Common myeloid progenitor, CD34-positive (primary cell): ENCODE data around the gene CMPK2.

Source experiments
- CTCF ChIA-PET: fragments of 350-600 bp; sonication (Branson Sonifier 250); formaldehyde crosslinking; loops from one replicate; lab custom pipeline; 2021; ENCODE audit warnings: antibody characterized with exemption; lab: Charles Lee
- POLR2A ChIA-PET: fragments of 350-600 bp; sonication (Branson Sonifier 250); formaldehyde crosslinking; loops from one replicate; lab custom pipeline; 2021; ENCODE audit warnings: antibody characterized with exemption; lab: Charles Lee
- DNase-seq, 3 donors: peaks; one replicate each; pipeline versions ENCODE4 v3.0.0 to v3.0.0-alpha.2; 2013
- H3K27ac ChIP-seq, 2 experiments: 1 replicate in 1 of 2; 2 replicates in 1 of 2; pipeline ENCODE4 v1.7.0; 2013; ENCODE audit warnings: inconsistent platforms in 2 of 2, low read length in 2 of 2, mild to moderate bottlenecking in 2 of 2, low read depth in 1 of 2, moderate library complexity in 1 of 2; ENCODE audit not compliant: severe bottlenecking in 2 of 2, insufficient read depth in 1 of 2, poor library complexity in 1 of 2
- H3K27me3 ChIP-seq, 5 experiments: replicated peaks in 2 of 5; 1 replicate in 3 of 5; 2 replicates in 2 of 5; pipeline versions ENCODE4 v1.6.1 to v1.7.0; 2013; ENCODE audit warnings: low read length in 4 of 5, mild to moderate bottlenecking in 2 of 5, moderate library complexity in 2 of 5, inconsistent platforms in 1 of 5; ENCODE audit not compliant: insufficient read depth in 5 of 5, control insufficient read depth in 4 of 5
- H3K36me3 ChIP-seq, 4 experiments: 1 replicate in 2 of 4; 2 replicates in 2 of 4; pipeline versions ENCODE4 v1.6.1 to v1.7.0; 2013; ENCODE audit warnings: low read length in 3 of 4, control low read depth in 1 of 4, mild to moderate bottlenecking in 1 of 4; ENCODE audit not compliant: control insufficient read depth in 4 of 4, insufficient read depth in 4 of 4
- H3K4me1 ChIP-seq, 4 experiments: 1 replicate in 3 of 4; 2 replicates in 1 of 4; pipeline versions ENCODE4 v1.6.1 to v1.7.1; 2013; ENCODE audit warnings: low read length in 3 of 4, mild to moderate bottlenecking in 3 of 4, control low read depth in 1 of 4, inconsistent platforms in 1 of 4, moderate library complexity in 1 of 4; ENCODE audit not compliant: control insufficient read depth in 4 of 4, insufficient read depth in 4 of 4; ENCODE audit errors: control extremely low read depth in 1 of 4
- H3K4me3 ChIP-seq, 7 experiments: 1 replicate in 4 of 7; 2 replicates in 3 of 7; pipeline versions ENCODE4 v1.5.1 to v1.7.0; 2013; ENCODE audit warnings: mild to moderate bottlenecking in 7 of 7, low read length in 6 of 7, moderate library complexity in 6 of 7, inconsistent platforms in 2 of 7, low read depth in 2 of 7, control low read depth in 1 of 7; ENCODE audit not compliant: insufficient read depth in 4 of 7, control insufficient read depth in 1 of 7; ENCODE audit errors: extremely low read depth in 1 of 7
- H3K9me3 ChIP-seq, 5 experiments: 1 replicate in 4 of 5; 2 replicates in 1 of 5; pipeline versions ENCODE4 v1.6.1 to v1.7.1; 2013; ENCODE audit warnings: low read length in 4 of 5, mild to moderate bottlenecking in 2 of 5, inconsistent platforms in 1 of 5, low read depth in 1 of 5, moderate library complexity in 1 of 5; ENCODE audit not compliant: control insufficient read depth in 4 of 5, insufficient read depth in 2 of 5; ENCODE audit errors: control extremely low read depth in 1 of 5
- WGBS: methylation state at CpG from one replicate; pipeline ENCODE4 v1.1.5; 2013; ENCODE audit not compliant: insufficient coverage; 5-methylcytosine and 5-hydroxymethylcytosine counted together

CMPK2 gene

GRCh38 chr2:6874032-6874431, 8.3 kb upstream of the CMPK2 start:
- Histone ChIP-seq H3K9me3 (peaks cover 0 to 7% (median 0%) of the 10 kb centered on the region in 5 experiments), H3K4me3 (no peak overlapping the region), H3K27ac (no peak overlapping the region), H3K36me3 (peaks cover 0 to 2% (median 0%) of the 10 kb centered on the region in 4 experiments), H3K27me3 (no peaks in the 10 kb centered on the region), H3K4me1 (peaks cover 20 to 50% (median 39%) of the 10 kb centered on the region in 4 experiments)
- DNase-seq = no peak
- ChIA-PET POLR2A (no interaction called here), CTCF (interaction anchor here (4.7 kb wide), 1 partner anchor 13 kb away, joined by 20 read pairs; no protein-coding TSS in a partner anchor)
- WGBS = 100% methylated on average over 1 of the region's 3 CpGs

DNA sequence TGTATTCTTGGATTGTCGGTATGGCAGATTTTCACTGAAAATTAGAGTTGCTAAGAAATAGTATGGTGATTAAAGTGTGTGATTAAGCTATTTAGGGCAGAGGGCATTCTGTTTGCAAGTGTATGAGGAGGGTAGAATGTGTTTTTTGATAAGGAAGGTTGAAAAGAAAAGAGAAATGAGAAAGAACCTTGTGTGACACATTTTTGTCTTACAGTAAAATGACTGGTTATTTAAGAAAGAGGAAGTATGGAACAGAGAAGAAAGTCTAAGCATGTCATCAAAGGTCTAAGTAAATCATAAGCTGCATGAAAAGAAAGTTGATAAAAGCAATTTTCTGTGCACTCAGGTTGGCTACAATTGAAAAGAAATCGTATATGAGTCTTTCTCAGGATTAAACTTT, 6.7 kb upstream of the CMPK2 start:
- peak overlapping the region; percentile 59 to 61 for H3K27ac ChIP-seq
- ChIA-PET CTCF (interaction anchor here (0.9 to 2.3 kb wide), 5 partner anchors 14 to 172 kb away, joined by 4 to 8 read pairs (median 4); no protein-coding TSS in a partner anchor), POLR2A (no interaction called here)
- H3K36me3 ChIP-seq = peaks cover 0 to 2% (median 0%) of the 10 kb centered on the region in 4 experiments
- 43% methylated on average over 1 of the region's 2 CpGs for WGBS
- H3K9me3 ChIP-seq = peaks cover 0 to 7% (median 0%) of the 10 kb centered on the region in 5 experiments
- H3K4me1 ChIP-seq = peaks cover 10 to 36% (median 25%) of the 10 kb centered on the region in 4 experiments
- peak overlapping the region in 1 of 7 experiments; percentile 48 for H3K4me3 ChIP-seq
- peak in 2 of 3 donors; percentile 72 to 81 for DNase-seq
- H3K27me3 ChIP-seq = no peaks in the 10 kb centered on the region

DNA sequence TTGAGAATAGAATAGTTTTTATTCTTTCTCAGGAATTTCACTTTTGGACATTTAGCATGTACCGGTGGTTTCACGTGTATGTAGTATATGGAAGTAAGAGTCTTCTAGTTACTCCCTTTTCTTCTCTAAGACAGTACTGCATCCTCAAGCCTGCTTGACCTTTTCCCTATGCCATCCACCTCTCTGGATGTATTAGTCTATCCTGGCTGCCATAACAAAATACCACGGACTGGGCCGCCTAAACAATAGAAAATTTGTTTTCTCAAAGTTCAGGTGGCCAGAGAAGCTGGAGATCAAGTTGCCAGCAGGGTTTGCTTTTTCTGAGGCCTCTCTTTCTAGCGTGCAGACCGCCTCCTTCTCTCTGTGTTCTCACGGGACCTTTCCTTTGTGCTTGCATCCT, 1.3 kb upstream of the CMPK2 start:
- Histone ChIP-seq H3K36me3 (peaks cover 3 to 15% (median 9%) of the 10 kb centered on the region in 4 experiments), H3K27ac (peak overlapping the region in 1 of 2 experiments; percentile 78), H3K27me3 (no peaks in the 10 kb centered on the region), H3K4me3 (no peak overlapping the region), H3K4me1 (peaks cover 15 to 40% (median 24%) of the 10 kb centered on the region in 4 experiments), H3K9me3 (no peaks in the 10 kb centered on the region)
- no peak for DNase-seq
- WGBS = 97% methylated on average over 4 of the region's 7 CpGs
- CTCF ChIA-PET = interaction anchor here (1.1 to 7.2 kb wide), 10 partner anchors 9 to 142 kb away, joined by 3 to 69 read pairs (median 5); partner anchors contain the start of genes RNF144A and RSAD2
- POLR2A ChIA-PET = no interaction called here

DNA sequence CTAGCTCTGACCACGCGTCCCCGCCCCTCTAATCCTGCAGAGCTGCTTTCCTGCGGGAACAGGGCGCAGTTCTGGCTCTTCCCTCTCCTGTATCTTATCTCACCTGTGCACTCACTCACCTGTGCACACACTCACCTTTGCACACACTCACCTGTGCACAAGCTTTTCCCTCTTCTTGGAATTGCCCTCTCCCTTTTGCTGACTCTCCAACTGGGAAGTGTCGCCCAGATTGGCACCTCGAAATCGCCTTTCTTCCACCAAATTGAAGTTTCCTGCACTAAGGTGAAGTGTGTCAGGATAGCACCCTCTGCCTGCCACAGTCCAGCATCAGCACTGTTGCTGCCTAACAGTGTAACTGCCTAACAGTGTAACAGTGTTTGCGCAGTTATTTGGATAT, 566 bp upstream of the CMPK2 start:
- Histone ChIP-seq H3K4me1 (peaks cover 15 to 37% (median 23%) of the 10 kb centered on the region in 4 experiments), H3K36me3 (peaks cover 8 to 22% (median 15%) of the 10 kb centered on the region in 4 experiments), H3K9me3 (peaks cover 0 to 3% (median under 1%) of the 10 kb centered on the region in 5 experiments), H3K4me3 (peak overlapping the region; percentile 75 to 96 (median 86)), H3K27me3 (no peaks in the 10 kb centered on the region), H3K27ac (peak overlapping the region in 1 of 2 experiments; percentile 78)
- peak; percentile 55 to 76 (median 64) for DNase-seq
- POLR2A ChIA-PET = no interaction called here
- CTCF ChIA-PET = interaction anchor here (0.7 to 7.2 kb wide), 12 partner anchors 9 to 143 kb away, joined by 3 to 69 read pairs (median 5); partner anchors contain the start of genes RNF144A and RSAD2
- WGBS = 0% methylated on average over 8 of the region's 9 CpGs

GRCh38 chr2:6864923-6865345, 773 bp downstream of the CMPK2 start:
- peaks cover 15 to 35% (median 23%) of the 10 kb centered on the region in 4 experiments for H3K4me1 ChIP-seq
- ChIA-PET CTCF (interaction anchor here (1.1 to 7.2 kb wide), 8 partner anchors 8 to 183 kb away, joined by 3 to 69 read pairs (median 4); partner anchors contain the start of gene RSAD2), POLR2A (interaction anchor here (1.1 kb wide), 1 partner anchor 21 kb away, joined by 5 read pairs; no protein-coding TSS in a partner anchor)
- no peaks in the 10 kb centered on the region for H3K27me3 ChIP-seq
- H3K27ac ChIP-seq = peak overlapping the region in 1 of 2 experiments; percentile 78
- no peak for DNase-seq
- H3K9me3 ChIP-seq = peaks cover 0 to 11% (median 10%) of the 10 kb centered on the region in 5 experiments
- 2% methylated on average over 37 of the region's 37 CpGs for WGBS
- peak overlapping the region; percentile 75 to 96 (median 86) for H3K4me3 ChIP-seq
- peaks cover 15 to 35% (median 26%) of the 10 kb centered on the region in 4 experiments for H3K36me3 ChIP-seq

GRCh38 chr2:6864231-6864754, 1.4 kb downstream of the CMPK2 start:
- WGBS = 69% methylated on average over 7 of the region's 8 CpGs
- ChIA-PET POLR2A (no interaction called here), CTCF (interaction anchor here (0.6 to 7.2 kb wide), 7 partner anchors 7 to 183 kb away, joined by 3 to 41 read pairs (median 3); no protein-coding TSS in a partner anchor)
- Histone ChIP-seq H3K27ac (no peak overlapping the region), H3K36me3 (peaks cover 15 to 42% (median 32%) of the 10 kb centered on the region in 4 experiments), H3K4me1 (peaks cover 15 to 35% (median 23%) of the 10 kb centered on the region in 4 experiments), H3K27me3 (no peaks in the 10 kb centered on the region), H3K4me3 (peak overlapping the region in 6 of 7 experiments; percentile 75 to 96 (median 82)), H3K9me3 (peaks cover 0 to 17% (median 15%) of the 10 kb centered on the region in 5 experiments)
- no peak for DNase-seq
